ENCODE data around the gene TMEM106C. TPM values are rescaled to one million over a fixed set of nuclear protein-coding genes. Genes with fewer than 3 reads are reported as not detected.

Gene TMEM106C
- total and polyA plus RNA-seq, 5 donors from 2014 or later: 26.4 to 74.8 (median 66.0) TPM

DNA sequence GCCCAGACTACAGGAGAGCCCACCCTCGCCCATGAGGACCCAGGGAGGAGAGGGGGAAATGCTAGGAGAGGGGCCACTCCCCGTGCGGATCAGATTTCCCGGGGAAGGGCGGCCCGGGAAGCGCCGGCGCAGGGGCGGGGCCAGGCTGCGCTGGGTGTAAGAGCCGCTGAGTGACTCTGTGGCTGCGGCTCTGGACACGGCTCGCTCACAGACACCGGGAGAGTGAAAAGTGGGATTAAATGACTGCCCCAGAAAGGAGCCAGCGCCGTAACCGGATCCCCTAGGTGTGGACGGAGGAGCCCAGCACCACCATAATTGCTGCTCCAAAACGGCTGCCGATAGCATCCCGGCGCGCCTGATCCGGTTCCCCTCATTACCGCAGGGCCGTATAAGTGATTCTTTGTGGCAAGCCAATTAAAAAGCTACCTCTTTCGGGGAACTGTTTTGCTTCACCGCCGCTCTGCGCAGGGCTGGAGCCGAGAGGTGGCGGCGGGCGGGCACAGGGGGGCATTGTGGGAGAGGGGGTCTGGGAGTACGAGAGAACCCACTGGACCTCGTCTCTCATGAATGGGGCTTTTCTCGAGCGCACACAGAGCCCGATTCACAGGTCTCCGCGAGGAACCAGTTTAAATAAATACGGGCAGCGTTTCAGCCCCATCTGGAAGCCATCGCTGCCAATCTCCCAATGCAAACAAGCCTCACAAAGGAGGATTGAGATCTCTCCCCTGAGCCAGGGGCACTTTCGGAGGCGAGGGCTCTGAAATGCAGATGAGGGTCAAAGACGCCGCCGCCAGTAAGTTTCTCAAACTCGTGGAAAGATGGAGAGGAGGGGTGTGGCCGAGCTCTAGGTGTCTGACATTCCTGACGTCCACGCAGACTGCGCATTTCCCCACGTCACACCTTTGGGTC is 38.4 kb downstream of the TMEM106C start:
- Mint-ChIP-seq H3K4me1 (peaks cover 11 to 39% (median 22%) of the 10 kb centered on the region in 4 donors), H3K4me3 (peak overlapping the region; percentile 41 to 86 (median 81)), H3K27ac (no peak overlapping the region), H3K9me3 (peaks cover 0 to 2% (median 0%) of the 10 kb centered on the region in 7 donors), H3K27me3 (peaks cover 90% of the 10 kb centered on the region), H3K36me3 (no peaks in the 10 kb centered on the region)
- peaks cover 51% of the 10 kb centered on the region for H3K27me3 ChIP-seq (ENCODE audit: control insufficient read depth, insufficient read depth, low read length)
- no peak overlapping the region for H3K27ac ChIP-seq (ENCODE audit: insufficient read depth, low read length, poor library complexity, severe bottlenecking)
- no peak for ATAC-seq (ENCODE audit: low read depth in 2 of 2)
- peaks cover 37% of the 10 kb centered on the region for H3K4me1 ChIP-seq (ENCODE audit: control insufficient read depth, insufficient read depth, low read length, poor library complexity, severe bottlenecking)
- H3K36me3 ChIP-seq (ENCODE audit: control insufficient read depth, insufficient read depth, low read length): no peaks in the 10 kb centered on the region
- no peak for DNase-seq
- peak overlapping the region; percentile 37 for H3K4me3 ChIP-seq (ENCODE audit: low read depth, low read length)
- no peaks in the 10 kb centered on the region for H3K9me3 ChIP-seq (ENCODE audit: control insufficient read depth in 2 of 2, low read length in 2 of 2)

DNA sequence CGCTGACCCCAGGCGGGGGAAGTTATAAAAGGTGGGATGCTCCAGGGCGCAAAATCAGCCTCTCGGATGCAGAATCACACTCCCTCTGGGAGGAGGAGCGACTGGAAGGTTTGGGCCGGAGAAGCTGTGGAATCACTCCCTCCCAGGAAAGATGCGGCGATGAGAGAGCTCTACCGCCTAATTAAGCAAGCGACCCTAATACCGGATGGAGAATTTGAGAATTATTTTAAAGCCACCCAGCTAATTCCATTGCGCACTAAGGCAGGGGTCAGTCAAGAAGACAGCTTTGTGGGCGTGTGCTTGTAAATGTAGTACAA is 39.0 kb downstream of the TMEM106C start:
- H3K27ac ChIP-seq (ENCODE audit: insufficient read depth, low read length, poor library complexity, severe bottlenecking): no peak overlapping the region
- peaks cover 37% of the 10 kb centered on the region for H3K4me1 ChIP-seq (ENCODE audit: control insufficient read depth, insufficient read depth, low read length, poor library complexity, severe bottlenecking)
- H3K4me1 Mint-ChIP-seq: peaks cover 11 to 39% (median 22%) of the 10 kb centered on the region in 4 donors
- ATAC-seq (ENCODE audit: low read depth in 2 of 2) (no peak), DNase-seq (no peak)
- H3K27me3 ChIP-seq (ENCODE audit: control insufficient read depth, insufficient read depth, low read length): peaks cover 52% of the 10 kb centered on the region
- H3K36me3 ChIP-seq (ENCODE audit: control insufficient read depth, insufficient read depth, low read length): no peaks in the 10 kb centered on the region
- peaks cover 0 to 2% (median 0%) of the 10 kb centered on the region in 7 donors for H3K9me3 Mint-ChIP-seq
- no peaks in the 10 kb centered on the region for H3K36me3 Mint-ChIP-seq
- no peaks in the 10 kb centered on the region for H3K9me3 ChIP-seq (ENCODE audit: control insufficient read depth in 2 of 2, low read length in 2 of 2)
- H3K4me3 Mint-ChIP-seq: peak overlapping the region in 2 of 4 donors; percentile 77 to 85
- H3K27me3 Mint-ChIP-seq: peaks cover 94% of the 10 kb centered on the region
- peak overlapping the region; percentile 37 for H3K4me3 ChIP-seq (ENCODE audit: low read depth, low read length)
- H3K27ac Mint-ChIP-seq: no peak overlapping the region

DNA sequence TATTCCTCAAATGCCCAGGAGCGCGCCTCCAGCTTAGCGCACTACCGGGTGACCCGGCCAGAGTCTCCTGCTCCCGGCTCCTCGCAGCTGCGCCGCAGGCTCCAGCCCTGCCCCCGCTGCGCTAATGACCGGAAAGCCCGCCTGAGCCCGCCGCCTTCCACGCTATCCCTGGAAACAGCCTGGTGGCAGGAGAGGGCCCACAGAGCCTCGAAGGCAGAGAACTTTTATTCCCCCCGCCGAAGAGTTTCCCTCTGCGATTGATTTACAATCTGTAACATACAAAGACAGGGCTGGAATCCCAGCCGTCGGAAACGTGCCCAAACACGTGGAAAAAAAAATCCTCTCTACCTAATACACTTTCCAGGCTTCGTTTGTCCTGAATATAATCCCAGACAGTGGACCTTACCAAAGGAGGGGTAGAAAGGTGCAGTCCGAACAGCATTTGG is 39.4 kb downstream of the TMEM106C start:
- Histone ChIP-seq H3K27ac (ENCODE audit: insufficient read depth, low read length, poor library complexity, severe bottlenecking) (no peak overlapping the region), H3K36me3 (ENCODE audit: control insufficient read depth, insufficient read depth, low read length) (no peaks in the 10 kb centered on the region), H3K4me3 (ENCODE audit: low read depth, low read length) (no peak overlapping the region), H3K9me3 (ENCODE audit: control insufficient read depth in 2 of 2, low read length in 2 of 2) (no peaks in the 10 kb centered on the region), H3K27me3 (ENCODE audit: control insufficient read depth, insufficient read depth, low read length) (peaks cover 51% of the 10 kb centered on the region), H3K4me1 (ENCODE audit: control insufficient read depth, insufficient read depth, low read length, poor library complexity, severe bottlenecking) (peaks cover 37% of the 10 kb centered on the region)
- ATAC-seq (ENCODE audit: low read depth in 2 of 2) (no peak), DNase-seq (no peak)
- Mint-ChIP-seq H3K9me3 (peaks cover 0 to 2% (median 0%) of the 10 kb centered on the region in 7 donors), H3K4me3 (peak overlapping the region in 3 of 4 donors; percentile 68 to 85 (median 75)), H3K4me1 (peaks cover 11 to 39% (median 22%) of the 10 kb centered on the region in 4 donors), H3K27ac (peak overlapping the region in 1 of 3 donors; percentile 5), H3K27me3 (peaks cover 97% of the 10 kb centered on the region), H3K36me3 (no peaks in the 10 kb centered on the region)

DNA sequence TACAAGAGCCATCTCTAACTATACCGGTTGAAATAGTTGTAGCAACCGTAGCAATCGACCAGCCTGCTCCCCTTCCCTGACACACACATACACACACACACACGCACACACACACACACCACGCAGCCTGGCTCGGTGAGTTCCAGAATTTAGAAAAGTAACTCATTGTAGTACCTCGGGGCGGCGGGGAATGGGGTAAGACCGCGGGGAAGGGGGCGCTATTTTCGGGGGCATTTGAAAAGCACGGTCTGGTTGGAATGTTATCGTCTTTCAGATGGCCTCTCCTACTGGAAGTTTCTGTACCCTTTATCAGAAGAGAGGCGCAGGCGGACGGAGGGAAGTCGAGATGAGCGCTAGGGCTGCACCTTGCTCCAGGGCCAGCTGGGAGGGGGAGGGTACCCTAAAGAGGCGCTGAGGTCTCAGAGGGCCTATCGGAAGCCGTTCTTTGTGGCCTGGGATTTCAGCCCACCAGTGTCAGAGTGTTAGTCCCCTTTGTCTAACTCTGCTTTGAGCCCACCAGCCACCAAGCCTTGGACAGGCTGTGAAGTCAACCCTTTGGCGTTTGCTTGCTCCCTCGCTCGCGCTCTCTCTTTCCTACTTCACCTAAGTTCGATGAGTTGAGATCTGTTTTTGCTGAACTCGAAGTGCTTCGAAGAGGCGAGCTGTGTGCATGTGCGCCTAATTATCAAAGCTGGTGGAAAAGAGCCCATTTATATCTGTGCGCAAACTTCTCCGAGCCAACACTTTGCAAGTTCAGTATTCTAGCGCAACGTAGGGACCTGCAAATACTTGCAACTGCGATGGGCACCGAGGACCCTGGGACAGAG is 40.0 kb downstream of the TMEM106C start:
- peaks cover 97% of the 10 kb centered on the region for H3K27me3 Mint-ChIP-seq
- H3K4me1 Mint-ChIP-seq: peaks cover 11 to 39% (median 22%) of the 10 kb centered on the region in 4 donors
- peak in 1 of 2 donors; percentile 22 for ATAC-seq (ENCODE audit: low read depth in 2 of 2)
- peaks cover 0 to 2% (median 0%) of the 10 kb centered on the region in 7 donors for H3K9me3 Mint-ChIP-seq
- Histone ChIP-seq H3K27me3 (ENCODE audit: control insufficient read depth, insufficient read depth, low read length) (peaks cover 52% of the 10 kb centered on the region), H3K27ac (ENCODE audit: insufficient read depth, low read length, poor library complexity, severe bottlenecking) (no peak overlapping the region), H3K9me3 (ENCODE audit: control insufficient read depth in 2 of 2, low read length in 2 of 2) (no peaks in the 10 kb centered on the region), H3K4me1 (ENCODE audit: control insufficient read depth, insufficient read depth, low read length, poor library complexity, severe bottlenecking) (peaks cover 37% of the 10 kb centered on the region), H3K36me3 (ENCODE audit: control insufficient read depth, insufficient read depth, low read length) (no peaks in the 10 kb centered on the region), H3K4me3 (ENCODE audit: low read depth, low read length) (peak overlapping the region; percentile 48)
- H3K27ac Mint-ChIP-seq: peak overlapping the region in 2 of 3 donors; percentile 5 to 38
- no peaks in the 10 kb centered on the region for H3K36me3 Mint-ChIP-seq
- peak overlapping the region; percentile 66 to 85 (median 72) for H3K4me3 Mint-ChIP-seq
- DNase-seq: peak in 2 of 3 donors; percentile 19 to 26

DNA sequence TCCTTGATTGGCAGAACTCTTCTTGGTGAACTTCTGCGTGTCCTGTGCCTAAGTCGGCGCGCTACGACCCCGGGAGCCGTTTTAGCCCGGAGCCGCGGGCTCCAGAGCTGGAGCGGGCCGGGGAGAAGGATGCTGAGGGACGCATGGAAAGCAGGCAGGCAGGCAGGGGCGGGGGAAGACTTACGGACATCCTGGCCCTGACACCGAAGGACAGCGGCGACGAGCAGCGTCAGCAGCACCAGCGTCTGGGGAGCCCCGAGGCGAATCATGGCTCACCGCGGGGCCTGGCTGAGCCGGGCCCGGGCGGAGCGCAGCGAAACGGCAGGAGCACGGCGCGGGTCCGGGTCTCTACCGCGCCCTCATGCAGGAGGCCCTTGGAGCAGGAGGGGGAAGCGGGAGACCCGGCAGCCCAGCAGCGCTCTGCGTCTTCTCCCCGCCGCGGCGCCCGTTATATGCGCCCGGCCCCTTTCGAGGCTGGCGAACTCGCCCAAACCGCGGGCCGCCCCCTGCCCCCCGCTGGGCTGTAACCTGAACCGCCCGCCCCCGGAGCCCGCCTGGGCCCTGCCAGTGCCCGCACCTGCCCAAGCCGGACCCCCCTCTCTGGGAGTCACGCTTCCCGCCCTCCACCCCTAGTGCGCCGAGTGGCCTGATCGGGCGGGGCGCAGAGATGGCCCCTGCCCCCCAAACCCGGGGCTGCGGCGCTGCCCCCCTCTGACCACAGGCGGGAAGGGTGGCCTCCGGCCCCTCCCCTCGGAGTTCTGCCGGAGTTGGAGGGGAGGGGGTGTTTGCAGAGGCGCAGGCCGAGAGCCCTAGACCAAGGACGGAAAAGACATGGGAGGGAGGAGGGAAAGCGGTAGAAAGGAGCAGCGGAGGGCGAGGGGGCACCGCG is 40.9 kb downstream of the TMEM106C start, which contains the start of gene COL2A1:
Gene COL2A1 (minus strand): TSS at position 424 of the 889 bp plus-strand sequence. CDS start 155 bp downstream, at position 269.
- Mint-ChIP-seq H3K4me1 (peaks cover 11 to 39% (median 22%) of the 10 kb centered on the region in 4 donors), H3K4me3 (peak within 1 kb of the TSS; percentile 75 to 96 (median 81)), H3K36me3 (no peaks in the 10 kb centered on the region), H3K27me3 (peaks cover 97% of the 10 kb centered on the region), H3K27ac (peak within 1 kb of the TSS in 2 of 3 donors; percentile 5 to 38), H3K9me3 (peaks cover 0 to 2% (median 0%) of the 10 kb centered on the region in 7 donors)
- Histone ChIP-seq H3K36me3 (ENCODE audit: control insufficient read depth, insufficient read depth, low read length) (no peaks in the 10 kb centered on the region), H3K9me3 (ENCODE audit: control insufficient read depth in 2 of 2, low read length in 2 of 2) (no peaks in the 10 kb centered on the region), H3K27me3 (ENCODE audit: control insufficient read depth, insufficient read depth, low read length) (peaks cover 54% of the 10 kb centered on the region), H3K4me3 (ENCODE audit: low read depth, low read length) (peak within 1 kb of the TSS; percentile 48), H3K4me1 (ENCODE audit: control insufficient read depth, insufficient read depth, low read length, poor library complexity, severe bottlenecking) (peaks cover 37% of the 10 kb centered on the region), H3K27ac (ENCODE audit: insufficient read depth, low read length, poor library complexity, severe bottlenecking) (no peak within 1 kb of the TSS)
- DNase-seq (peak in 2 of 3 donors; percentile 23 to 28), ATAC-seq (ENCODE audit: low read depth in 2 of 2) (peak; percentile 35 to 36)

DNA sequence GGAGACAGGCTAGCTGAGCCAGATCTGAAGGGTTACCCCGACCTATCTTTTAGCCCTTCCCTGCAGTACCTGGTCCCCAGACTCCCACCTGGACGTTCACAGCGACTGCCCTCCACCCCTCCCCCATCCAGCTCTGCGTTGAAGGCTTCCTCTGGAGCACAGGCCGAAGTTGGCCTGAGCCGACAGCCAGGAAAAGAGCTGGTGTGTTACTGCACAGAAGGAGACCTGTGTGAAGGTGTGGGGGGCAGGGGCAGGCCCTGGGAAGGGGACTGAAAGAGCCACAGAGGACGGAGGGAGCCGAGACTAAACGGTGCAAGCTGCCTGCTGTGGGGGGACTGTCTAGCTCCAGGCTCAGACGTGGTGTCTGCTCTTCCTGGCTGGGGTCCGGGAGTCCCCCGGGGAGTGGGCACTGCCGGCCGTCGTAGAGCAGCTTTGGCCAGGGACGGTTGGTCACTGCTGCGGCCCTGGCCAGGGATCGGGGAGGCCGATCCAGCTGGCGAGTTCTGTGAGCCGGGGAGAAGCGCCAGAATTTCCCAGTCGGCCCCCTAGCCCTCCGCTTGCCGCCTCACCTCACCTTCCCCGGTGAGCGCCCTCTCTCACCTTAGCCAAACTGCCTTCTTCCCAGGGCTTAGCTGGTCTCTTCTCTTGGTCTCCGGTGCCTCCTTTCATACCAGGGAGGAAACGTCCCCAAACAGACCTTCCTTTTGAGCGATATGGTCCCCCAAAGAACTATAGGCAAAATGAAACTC is 41.8 kb downstream of the TMEM106C start:
- Histone ChIP-seq H3K4me3 (ENCODE audit: low read depth, low read length) (no peak overlapping the region), H3K27ac (ENCODE audit: insufficient read depth, low read length, poor library complexity, severe bottlenecking) (no peak overlapping the region), H3K4me1 (ENCODE audit: control insufficient read depth, insufficient read depth, low read length, poor library complexity, severe bottlenecking) (peaks cover 37% of the 10 kb centered on the region), H3K27me3 (ENCODE audit: control insufficient read depth, insufficient read depth, low read length) (peaks cover 54% of the 10 kb centered on the region), H3K9me3 (ENCODE audit: control insufficient read depth in 2 of 2, low read length in 2 of 2) (no peaks in the 10 kb centered on the region), H3K36me3 (ENCODE audit: control insufficient read depth, insufficient read depth, low read length) (no peaks in the 10 kb centered on the region)
- Mint-ChIP-seq H3K27ac (no peak overlapping the region), H3K4me3 (peak overlapping the region; percentile 77 to 96 (median 78)), H3K9me3 (peaks cover 0 to 2% (median 0%) of the 10 kb centered on the region in 7 donors), H3K27me3 (peaks cover 94% of the 10 kb centered on the region), H3K4me1 (peaks cover 11 to 39% (median 22%) of the 10 kb centered on the region in 4 donors), H3K36me3 (no peaks in the 10 kb centered on the region)
- ATAC-seq (ENCODE audit: low read depth in 2 of 2) (no peak), DNase-seq (no peak)
